ENCODE results near the gene RASL12. TPM values are rescaled to one million over a fixed set of nuclear protein-coding genes. Genes with fewer than 3 reads are reported as not detected.
"Not testable (repeated sequence)": the region's sequence is repeated elsewhere in the genome, so short reads cannot be mapped to it uniquely, and the experiment has no call there.

RASL12 gene
- total RNA-seq, 3 donors from 2014 or later (not counting 1 experiment from before 2014, with no cell fraction given), result not detected

DNA sequence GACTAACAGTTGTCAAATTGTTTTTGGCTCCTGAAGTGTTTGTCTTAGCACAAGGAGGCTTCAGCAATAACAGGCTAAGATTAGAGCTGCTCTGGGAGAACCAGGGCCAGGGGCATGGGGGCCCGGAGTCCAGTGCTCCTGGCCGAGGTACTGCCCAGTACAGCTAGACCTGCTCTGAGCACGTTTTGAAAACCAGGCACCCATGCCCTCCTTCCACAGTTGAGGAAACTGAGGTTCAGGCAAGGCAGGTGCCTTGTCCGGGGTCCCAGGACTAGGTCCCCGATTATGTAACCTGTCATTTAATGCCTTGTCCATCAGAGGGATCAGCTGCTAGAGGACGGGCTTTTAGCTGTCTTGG lies 27.9 kb upstream of the RASL12 start:
- H3K27me3 ChIP-seq (ENCODE audit: control insufficient read depth, insufficient read depth, low read length), result no peaks in the 10 kb centered on the region
- H3K4me3 ChIP-seq (ENCODE audit: low read length), result no peak overlapping the region
- ATAC-seq, result no peak
- H3K4me1 ChIP-seq (ENCODE audit: control insufficient read depth, insufficient read depth, low read length), result no peaks in the 10 kb centered on the region
- peaks cover 20% of the 10 kb centered on the region for H3K36me3 ChIP-seq (ENCODE audit: control insufficient read depth, insufficient read depth, low read length)
- TF ChIP-seq, protein P1, sequence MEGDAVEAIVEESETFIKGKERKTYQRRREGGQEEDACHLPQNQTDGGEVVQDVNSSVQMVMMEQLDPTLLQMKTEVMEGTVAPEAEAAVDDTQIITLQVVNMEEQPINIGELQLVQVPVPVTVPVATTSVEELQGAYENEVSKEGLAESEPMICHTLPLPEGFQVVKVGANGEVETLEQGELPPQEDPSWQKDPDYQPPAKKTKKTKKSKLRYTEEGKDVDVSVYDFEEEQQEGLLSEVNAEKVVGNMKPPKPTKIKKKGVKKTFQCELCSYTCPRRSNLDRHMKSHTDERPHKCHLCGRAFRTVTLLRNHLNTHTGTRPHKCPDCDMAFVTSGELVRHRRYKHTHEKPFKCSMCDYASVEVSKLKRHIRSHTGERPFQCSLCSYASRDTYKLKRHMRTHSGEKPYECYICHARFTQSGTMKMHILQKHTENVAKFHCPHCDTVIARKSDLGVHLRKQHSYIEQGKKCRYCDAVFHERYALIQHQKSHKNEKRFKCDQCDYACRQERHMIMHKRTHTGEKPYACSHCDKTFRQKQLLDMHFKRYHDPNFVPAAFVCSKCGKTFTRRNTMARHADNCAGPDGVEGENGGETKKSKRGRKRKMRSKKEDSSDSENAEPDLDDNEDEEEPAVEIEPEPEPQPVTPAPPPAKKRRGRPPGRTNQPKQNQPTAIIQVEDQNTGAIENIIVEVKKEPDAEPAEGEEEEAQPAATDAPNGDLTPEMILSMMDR (IDR thresholded peaks at IDR 0.05), result no peak
- no peaks in the 10 kb centered on the region for H3K36me3 Mint-ChIP-seq
- H3K9me3 ChIP-seq (ENCODE audit: control insufficient read depth, insufficient read depth, low read length), result no peaks in the 10 kb centered on the region
- no peak overlapping the region for H3K27ac Mint-ChIP-seq
- H3K4me3 Mint-ChIP-seq, result no peak overlapping the region
- no peaks in the 10 kb centered on the region for H3K27me3 Mint-ChIP-seq (ENCODE audit: low read depth in 2 of 2)
- H3K9me3 Mint-ChIP-seq, result no peaks in the 10 kb centered on the region
- intact Hi-C loops (cut with micrococcal nuclease), result no loop called here
- H3K4me1 Mint-ChIP-seq, result peaks cover 0 to 7% of the 10 kb centered on the region in 2 donors
- no peak overlapping the region for H3K27ac ChIP-seq (ENCODE audit: low read length)
- DNase-seq, result no peak
- WGBS (ENCODE audit: insufficient coverage), result 89% methylated on average over 6 of the region's 6 CpGs

- H3K27ac Mint-ChIP-seq, result no peak overlapping the region
Measured at GRCh38 chr15:65095011-65095746, 27.4 kb upstream of the RASL12 start.

GRCh38 chr15:65094294-65094995 lies 26.7 kb upstream of the RASL12 start:
- intact Hi-C loops (cut with micrococcal nuclease), result no loop called here
- no peaks in the 10 kb centered on the region for H3K4me1 ChIP-seq (ENCODE audit: control insufficient read depth, insufficient read depth, low read length)
- H3K9me3 Mint-ChIP-seq, result no peaks in the 10 kb centered on the region
- no peaks in the 10 kb centered on the region for H3K27me3 ChIP-seq (ENCODE audit: control insufficient read depth, insufficient read depth, low read length)
- no peak overlapping the region for H3K27ac ChIP-seq (ENCODE audit: low read length)
- H3K36me3 ChIP-seq (ENCODE audit: control insufficient read depth, insufficient read depth, low read length), result peaks cover 18% of the 10 kb centered on the region
- TF ChIP-seq, protein P1 (IDR thresholded peaks at IDR 0.05), result no peak
- peaks cover 0 to 5% of the 10 kb centered on the region in 2 donors for H3K4me1 Mint-ChIP-seq
- DNase-seq, result no peak
- H3K36me3 Mint-ChIP-seq, result no peaks in the 10 kb centered on the region
- whole genome bisulfite sequencing (ENCODE audit: insufficient coverage), result 94% methylated on average over 13 of the region's 14 CpGs
- H3K27ac Mint-ChIP-seq, result no peak overlapping the region
- peak in 1 of 3 donors; percentile 24 for ATAC-seq
- no peaks in the 10 kb centered on the region for H3K9me3 ChIP-seq (ENCODE audit: control insufficient read depth, insufficient read depth, low read length)
- H3K4me3 Mint-ChIP-seq, result peak overlapping the region; percentile 21
- no peaks in the 10 kb centered on the region for H3K27me3 Mint-ChIP-seq (ENCODE audit: low read depth in 2 of 2)
- H3K4me3 ChIP-seq (ENCODE audit: low read length), result no peak overlapping the region

More at GRCh38 chr15:65095011-65095746, 27.4 kb upstream of the RASL12 start:
- Mint-ChIP-seq H3K4me1 (peaks cover 0 to 5% of the 10 kb centered on the region in 2 donors), H3K4me3 (no peak overlapping the region), H3K9me3 (no peaks in the 10 kb centered on the region), H3K27me3 (ENCODE audit: low read depth in 2 of 2) (no peaks in the 10 kb centered on the region), H3K36me3 (no peaks in the 10 kb centered on the region)
- intact Hi-C loops (cut with micrococcal nuclease), result no loop called here
- DNase-seq (no peak), ATAC-seq (no peak)
- WGBS (ENCODE audit: insufficient coverage), result 97% methylated on average over 4 of the region's 5 CpGs
- H3K4me1 ChIP-seq (ENCODE audit: control insufficient read depth, insufficient read depth, low read length), result no peaks in the 10 kb centered on the region
- no peak overlapping the region for H3K27ac ChIP-seq (ENCODE audit: low read length)
- no peaks in the 10 kb centered on the region for H3K9me3 ChIP-seq (ENCODE audit: control insufficient read depth, insufficient read depth, low read length)
- H3K36me3 ChIP-seq (ENCODE audit: control insufficient read depth, insufficient read depth, low read length), result peaks cover 18% of the 10 kb centered on the region
- TF ChIP-seq, protein P1 (IDR thresholded peaks at IDR 0.05), result no peak
- H3K27me3 ChIP-seq (ENCODE audit: control insufficient read depth, insufficient read depth, low read length), result no peaks in the 10 kb centered on the region
- H3K4me3 ChIP-seq (ENCODE audit: low read length), result no peak overlapping the region

- H3K4me3 Mint-ChIP-seq; H3K27ac Mint-ChIP-seq; H3K9me3 ChIP-seq (ENCODE audit: control insufficient read depth, insufficient read depth, low read length); H3K27me3 Mint-ChIP-seq (ENCODE audit: low read depth in 2 of 2); ATAC-seq; H3K27ac ChIP-seq (ENCODE audit: low read length); H3K4me1 Mint-ChIP-seq; H3K4me1 ChIP-seq (ENCODE audit: control insufficient read depth, insufficient read depth, low read length); H3K36me3 Mint-ChIP-seq; intact Hi-C loops (cut with micrococcal nuclease); H3K9me3 Mint-ChIP-seq; H3K4me3 ChIP-seq (ENCODE audit: low read length); DNase-seq; H3K27me3 ChIP-seq (ENCODE audit: control insufficient read depth, insufficient read depth, low read length): not testable (repeated sequence)
- H3K36me3 ChIP-seq (ENCODE audit: control insufficient read depth, insufficient read depth, low read length), result peaks cover 12% of the 10 kb centered on the region
- 97% methylated on average over 13 of the region's 13 CpGs for WGBS (ENCODE audit: insufficient coverage)
Measured at GRCh38 chr15:65093793-65094170, 26.0 kb upstream of the RASL12 start.
